Left lung (tissue), 10 donors: ENCODE data around the gene CDK14. TPM values are rescaled to one million over a fixed set of nuclear protein-coding genes. Genes with fewer than 3 reads are reported as not detected.
"Not testable (repeated sequence)": the region's sequence is repeated elsewhere in the genome, so short reads cannot be mapped to it uniquely, and the experiment has no call there.

Source experiments
- ATAC-seq: fragments of 200-7000 bp; cut with Tn5 transposase; one replicate; pipeline ENCODE4 v1.9.1; 2020; ENCODE audit warnings: moderate library complexity
- DNase-seq, 4 donors: peaks; one replicate each; pipeline ENCODE4 v3.0.0-alpha.2; 2013 to 2020
- H3K27ac ChIP-seq, 2 donors: fragments of 200-600 bp; sonication (generic) in 1 of 2; one replicate each; pipeline versions ENCODE4 v1.5.0 to v1.8.0; 2020 to 2021
- H3K27me3 ChIP-seq, 2 donors: fragments of 200-600 bp; sonication (generic) in 1 of 2; one replicate each; pipeline versions ENCODE4 v1.5.0 to v1.8.0; 2020 to 2021
- H3K36me3 ChIP-seq, 2 donors: fragments of 200-600 bp; sonication (generic) in 1 of 2; one replicate each; pipeline versions ENCODE4 v1.5.0 to v1.8.0; 2020 to 2021
- H3K4me1 ChIP-seq, 2 donors: fragments of 200-600 bp; one replicate each; pipeline ENCODE4 v1.8.0; 2021
- H3K4me3 ChIP-seq, 2 donors: fragments of 200-600 bp; sonication (generic) in 1 of 2; one replicate each; pipeline versions ENCODE4 v1.5.0 to v1.8.0; 2020 to 2021; ENCODE audit warnings: mild to moderate bottlenecking in 1 of 2
- H3K9me3 ChIP-seq, 2 donors: fragments of 200-600 bp; sonication (generic) in 1 of 2; one replicate each; pipeline versions ENCODE4 v1.5.0 to v1.8.0; 2020 to 2021
- intact Hi-C, 2 donors: fragments of 100-400 bp; cut with DNase I; formaldehyde crosslinking; loops; one replicate each; pipeline versions ENCODE4 v1.11.2 to v1.14.2; 2022
- polyA plus RNA-seq, 6 donors: library from polyadenylated mRNA; unstranded; fragments of 120-200 nt; gene quantifications; one replicate each; pipeline ENCODE4 v1.2.1, GENCODE V29; 2013; ENCODE audit not compliant: insufficient read length in 6 of 6
- total RNA-seq, 2 donors: library from RNA; stranded (reverse); fragmentation: NEBNext Ultra II Directional; extraction: Animal tissue kit (Norgen Biotek cat#: 25700); gene quantifications; one replicate each; pipeline ENCODE4 v1.2.1, GENCODE V29; 2021
- TF ChIP-seq, protein P1 (sequence below), 2 donors: fragments of 200-600 bp; sonication (generic) in 1 of 2; IDR thresholded peaks; one replicate each; pipeline versions ENCODE4 v1.5.0 to v1.8.0; 2021; ENCODE audit warnings: antibody characterized with exemption in 2 of 2
- donor health status: DM: no; HTN: yes; CAD: no.
- donor health status: DM: no; HTN: no; CAD: no.

CDK14 gene
- total and polyA plus RNA-seq, 8 donors, result 24.1 to 45.1 (median 30.0) TPM

- Histone ChIP-seq H3K4me1 (no peaks in the 10 kb centered on the region), H3K4me3 (no peak overlapping the region), H3K36me3 (peaks cover 0 to 4% of the 10 kb centered on the region in 2 donors), H3K27ac (no peak overlapping the region), H3K27me3 (no peaks in the 10 kb centered on the region), H3K9me3 (peaks cover 0 to 24% of the 10 kb centered on the region in 2 donors)
- no peak for ATAC-seq
- intact Hi-C loops, result no loop called here
- DNase-seq, result no peak
- TF ChIP-seq, protein P1, sequence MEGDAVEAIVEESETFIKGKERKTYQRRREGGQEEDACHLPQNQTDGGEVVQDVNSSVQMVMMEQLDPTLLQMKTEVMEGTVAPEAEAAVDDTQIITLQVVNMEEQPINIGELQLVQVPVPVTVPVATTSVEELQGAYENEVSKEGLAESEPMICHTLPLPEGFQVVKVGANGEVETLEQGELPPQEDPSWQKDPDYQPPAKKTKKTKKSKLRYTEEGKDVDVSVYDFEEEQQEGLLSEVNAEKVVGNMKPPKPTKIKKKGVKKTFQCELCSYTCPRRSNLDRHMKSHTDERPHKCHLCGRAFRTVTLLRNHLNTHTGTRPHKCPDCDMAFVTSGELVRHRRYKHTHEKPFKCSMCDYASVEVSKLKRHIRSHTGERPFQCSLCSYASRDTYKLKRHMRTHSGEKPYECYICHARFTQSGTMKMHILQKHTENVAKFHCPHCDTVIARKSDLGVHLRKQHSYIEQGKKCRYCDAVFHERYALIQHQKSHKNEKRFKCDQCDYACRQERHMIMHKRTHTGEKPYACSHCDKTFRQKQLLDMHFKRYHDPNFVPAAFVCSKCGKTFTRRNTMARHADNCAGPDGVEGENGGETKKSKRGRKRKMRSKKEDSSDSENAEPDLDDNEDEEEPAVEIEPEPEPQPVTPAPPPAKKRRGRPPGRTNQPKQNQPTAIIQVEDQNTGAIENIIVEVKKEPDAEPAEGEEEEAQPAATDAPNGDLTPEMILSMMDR (IDR thresholded peaks at IDR 0.05), result no peak
These were observed 195.5 kb downstream of the CDK14 start for GRCh38 chr7:90791596-90791995.

DNA sequence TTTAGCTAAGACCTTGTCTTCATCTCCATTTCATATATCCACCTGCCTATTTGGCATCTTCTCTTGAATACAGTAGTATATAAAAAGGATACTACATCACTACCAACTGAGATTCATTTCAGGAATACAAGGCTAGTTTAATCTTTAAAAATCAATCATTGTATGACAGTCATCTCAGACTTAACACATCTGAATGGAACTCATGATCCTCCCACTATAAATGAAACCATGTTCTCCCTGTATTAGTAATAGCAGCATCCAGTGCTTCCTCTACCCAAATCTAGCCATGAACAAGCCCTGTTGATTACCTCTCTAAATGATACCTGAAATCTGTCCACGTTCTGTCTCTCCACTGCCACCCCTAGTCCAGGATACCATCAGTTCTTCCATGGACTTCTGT lies 196.2 kb downstream of the CDK14 start:
- no peak overlapping the region for H3K27ac ChIP-seq
- H3K27me3 ChIP-seq, result no peaks in the 10 kb centered on the region
- no peak for DNase-seq
- H3K9me3 ChIP-seq, result peaks cover 0 to 24% of the 10 kb centered on the region in 2 donors
- no peak overlapping the region for H3K4me3 ChIP-seq
- TF ChIP-seq, protein P1 (IDR thresholded peaks at IDR 0.05), result no peak
- H3K4me1 ChIP-seq, result no peaks in the 10 kb centered on the region
- ATAC-seq, result no peak
- H3K36me3 ChIP-seq, result peaks cover 0 to 4% of the 10 kb centered on the region in 2 donors
- intact Hi-C loops, result no loop called here

DNA sequence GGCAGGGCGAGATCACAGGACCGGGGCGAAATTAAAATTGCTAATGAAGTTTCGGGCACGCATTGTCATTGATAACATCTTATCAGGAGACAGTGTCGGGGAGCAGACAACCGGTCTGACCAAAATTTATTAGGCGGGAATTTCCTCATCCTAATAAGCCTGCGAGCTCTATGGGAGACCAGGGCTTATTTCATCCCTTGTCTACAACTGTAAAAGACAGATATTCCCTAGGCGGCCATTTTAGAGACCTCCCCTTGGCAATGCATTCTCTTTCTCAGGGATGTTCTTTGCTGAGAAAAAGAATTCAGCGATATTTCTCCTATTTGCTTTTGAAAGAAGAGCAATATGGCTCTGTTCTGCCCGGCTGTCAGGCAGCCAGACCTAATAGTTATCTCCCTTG lies 198.1 kb downstream of the CDK14 start:
- H3K9me3 ChIP-seq, result peaks cover 0 to 24% of the 10 kb centered on the region in 2 donors
- H3K27ac ChIP-seq, ATAC-seq, H3K36me3 ChIP-seq, intact Hi-C loops, H3K4me1 ChIP-seq, DNase-seq, H3K4me3 ChIP-seq, H3K27me3 ChIP-seq: not testable (repeated sequence)

GRCh38 chr7:90797596-90797995 lies 201.5 kb downstream of the CDK14 start:
- TF ChIP-seq, protein P1 (IDR thresholded peaks at IDR 0.05), result no peak
- Histone ChIP-seq H3K4me1 (no peaks in the 10 kb centered on the region), H3K27ac (no peak overlapping the region), H3K9me3 (peaks cover 0 to 22% of the 10 kb centered on the region in 2 donors), H3K27me3 (no peaks in the 10 kb centered on the region), H3K36me3 (peaks cover 0 to 4% of the 10 kb centered on the region in 2 donors), H3K4me3 (no peak overlapping the region)
- ATAC-seq (no peak), DNase-seq (no peak)
- intact Hi-C loops, result no loop called here

GRCh38 chr7:90804370-90804769 lies 208.2 kb downstream of the CDK14 start:
- no peak for DNase-seq
- TF ChIP-seq, protein P1 (IDR thresholded peaks at IDR 0.05), result no peak
- intact Hi-C loops, result no loop called here
- no peak overlapping the region for H3K4me3 ChIP-seq
- no peaks in the 10 kb centered on the region for H3K4me1 ChIP-seq
- no peak overlapping the region for H3K27ac ChIP-seq
- no peak for ATAC-seq
- no peaks in the 10 kb centered on the region for H3K36me3 ChIP-seq
- no peaks in the 10 kb centered on the region for H3K9me3 ChIP-seq
- no peaks in the 10 kb centered on the region for H3K27me3 ChIP-seq

GRCh38 chr7:90815552-90815951 lies 219.4 kb downstream of the CDK14 start:
- H3K27me3 ChIP-seq, H3K36me3 ChIP-seq, ATAC-seq, H3K4me1 ChIP-seq, DNase-seq, H3K4me3 ChIP-seq, intact Hi-C loops, H3K27ac ChIP-seq, H3K9me3 ChIP-seq: not testable (repeated sequence)
